GM23338 (cell line): ENCODE data around the gene DDX43. TPM values are rescaled to one million over a fixed set of nuclear protein-coding genes. Genes with fewer than 3 reads are reported as not detected.

Experiments used
- ATAC-seq: fragments of 200-7000 bp; cut with Tn5 transposase; 3 replicates; pipeline ENCODE4 v1.9.1; 2020
- DNase-seq: peaks from one replicate; pipeline ENCODE4 v3.0.0-alpha.2; 2015; ENCODE audit warnings: low spot score
- H2AFZ ChIP-seq: fragments of 200-600 bp; sonication (generic); 2 replicates; pipeline ENCODE4 v1.8.0; 2016; ENCODE audit warnings: antibody characterized with exemption, mild to moderate bottlenecking, moderate library complexity
- H3F3A ChIP-seq: fragments of 200-600 bp; sonication (generic); replicated peaks from 2 replicates; pipeline ENCODE4 v1.8.0; 2017; ENCODE audit warnings: antibody characterized with exemption, mixed run types, low read depth
- H3K27ac ChIP-seq: fragments of 200-600 bp; sonication (generic); 2 replicates; pipeline ENCODE4 v1.6.1; 2016; ENCODE audit warnings: low read depth
- H3K27me3 ChIP-seq: fragments of 200-600 bp; sonication (generic); 2 replicates; pipeline ENCODE4 v1.8.0; 2016; ENCODE audit warnings: mild to moderate bottlenecking, mixed run types, moderate library complexity; ENCODE audit not compliant: insufficient read depth
- H3K36me3 ChIP-seq: fragments of 200-600 bp; sonication (generic); 2 replicates; pipeline ENCODE4 v1.8.0; 2016; ENCODE audit warnings: mild to moderate bottlenecking; ENCODE audit not compliant: insufficient read depth
- H3K4me1 ChIP-seq: fragments of 200-600 bp; sonication (generic); 2 replicates; pipeline ENCODE4 v1.8.0; 2016; ENCODE audit warnings: mild to moderate bottlenecking, moderate library complexity; ENCODE audit not compliant: insufficient read depth
- H3K4me2 ChIP-seq: fragments of 200-600 bp; sonication (generic); 2 replicates; pipeline ENCODE4 v1.7.1; 2017; ENCODE audit warnings: mixed run types
- H3K4me3 ChIP-seq: fragments of 200-600 bp; sonication (generic); 2 replicates; pipeline ENCODE4 v1.6.1; 2016; ENCODE audit warnings: mixed run types
- H3K79me2 ChIP-seq: fragments of 200-600 bp; sonication (generic); replicated peaks from 2 replicates; pipeline ENCODE4 v1.8.0; 2017; ENCODE audit warnings: mild to moderate bottlenecking; ENCODE audit not compliant: insufficient read depth
- H3K9me2 ChIP-seq: fragments of 200-600 bp; sonication (generic); 2 replicates; pipeline ENCODE4 v1.8.0; 2017; ENCODE audit not compliant: insufficient read depth
- H4K20me1 ChIP-seq: fragments of 200-600 bp; sonication (generic); replicated peaks from 2 replicates; pipeline ENCODE4 v1.8.0; 2017; ENCODE audit warnings: mild to moderate bottlenecking; ENCODE audit not compliant: insufficient read depth
- H3K27ac Mint-ChIP-seq: 2 replicates; pipeline ENCODE4 v1.8.0; 2020; ENCODE audit warnings: inconsistent platforms, mild to moderate bottlenecking, moderate library complexity, mixed read lengths
- H3K27me3 Mint-ChIP-seq: 3 replicates; pipeline ENCODE4 v1.8.0; 2022; ENCODE audit warnings: low read depth, mild to moderate bottlenecking, moderate library complexity, mixed read lengths, inconsistent platforms; ENCODE audit not compliant: insufficient read depth, poor library complexity
- H3K36me3 Mint-ChIP-seq: 3 replicates; pipeline ENCODE4 v1.8.0; 2021; ENCODE audit warnings: low read depth, mild to moderate bottlenecking, inconsistent platforms, moderate library complexity, mixed read lengths
- H3K4me1 Mint-ChIP-seq: 3 replicates; pipeline ENCODE4 v1.8.0; 2020; ENCODE audit warnings: mild to moderate bottlenecking, inconsistent platforms, mixed read lengths
- H3K4me3 Mint-ChIP-seq: 3 replicates; pipeline ENCODE4 v1.8.0; 2021; ENCODE audit warnings: moderate library complexity, mild to moderate bottlenecking, inconsistent platforms, mixed read lengths
- H3K9me3 Mint-ChIP-seq: 3 replicates; pipeline ENCODE4 v1.8.0; 2020; ENCODE audit warnings: moderate library complexity, mild to moderate bottlenecking, inconsistent platforms, mixed read lengths
- EZH2 ChIP-seq: fragments of 200-600 bp; sonication (generic); IDR thresholded peaks from one replicate; pipeline ENCODE4 v1.8.0; 2017; ENCODE audit warnings: antibody characterized with exemption, mild to moderate bottlenecking, low read depth; ENCODE audit not compliant: unreplicated experiment
- EZH2phosphoT487 ChIP-seq: fragments of 200-600 bp; sonication (generic); IDR thresholded peaks from one replicate; pipeline ENCODE4 v1.8.1; 2018; ENCODE audit warnings: antibody characterized with exemption; ENCODE audit not compliant: unreplicated experiment
- JUNB ChIP-seq: IDR thresholded peaks from one replicate; pipeline ENCODE4 v1.6.1; 2016; ENCODE audit warnings: antibody characterized with exemption; ENCODE audit not compliant: unreplicated experiment
- NANOG ChIP-seq: IDR thresholded peaks from 2 replicates; pipeline ENCODE4 v1.6.1; 2016; ENCODE audit warnings: antibody characterized with exemption, borderline replicate concordance
- POLR2AphosphoS5 ChIP-seq: IDR thresholded peaks from 2 replicates; pipeline ENCODE4 v1.6.1; 2016; ENCODE audit warnings: antibody characterized with exemption, low read depth
- STAT1 ChIP-seq: IDR thresholded peaks from one replicate; pipeline ENCODE4 v1.6.1; 2016; ENCODE audit warnings: antibody characterized with exemption; ENCODE audit not compliant: unreplicated experiment
- ZNF114 ChIP-seq: fragments of 250-450 bp; sonication (Bioruptor Pico); IDR thresholded peaks from 2 replicates; pipeline ENCODE4 v1.5.0; 2020; ENCODE audit warnings: mild to moderate bottlenecking, moderate library complexity
- ZNF331 ChIP-seq: fragments of 250-450 bp; sonication (Bioruptor Pico); IDR thresholded peaks from 2 replicates; pipeline ENCODE4 v1.5.0; 2020; ENCODE audit warnings: low read depth, mild to moderate bottlenecking, moderate library complexity
- polyA plus RNA-seq: library from polyadenylated mRNA; unstranded; fragments of >200 nt; fragmentation: Nextera tagmentation; extraction: Ambion mirVana; gene quantifications from 2 replicates; pipeline ENCODE4 v1.2.1, GENCODE V29; 2016
- total RNA-seq: library from RNA; depleted of rRNA; stranded (reverse); fragments of >200 nt; shearing (Covaris generic); gene quantifications from 2 replicates; pipeline ENCODE4 v1.2.3, GENCODE V29; 2014
- TF ChIP-seq, protein P1 (sequence below): IDR thresholded peaks from 2 replicates; pipeline ENCODE4 v1.6.1; 2016; ENCODE audit warnings: antibody characterized with exemption
- TF ChIP-seq, protein P2 (sequence below): IDR thresholded peaks from one replicate; pipeline ENCODE4 v1.6.1; 2018; ENCODE audit warnings: antibody characterized with exemption; ENCODE audit not compliant: unreplicated experiment
- TF ChIP-seq, protein P3 (sequence below), 2 experiments: fragments of 200-600 bp in 1 of 2; sonication (generic) in 1 of 2; conservative IDR thresholded peaks; 2 replicates each; pipeline versions ENCODE4 v1.5.1 to v1.6.1; 2016 to 2017; ENCODE audit warnings: antibody characterized with exemption in 2 of 2, low read depth in 2 of 2, mild to moderate bottlenecking in 2 of 2, moderate library complexity in 1 of 2

The DDX43 gene
- total and polyA plus RNA-seq, 2 experiments from 2014 or later = 0.49 to 0.60 TPM

DNA sequence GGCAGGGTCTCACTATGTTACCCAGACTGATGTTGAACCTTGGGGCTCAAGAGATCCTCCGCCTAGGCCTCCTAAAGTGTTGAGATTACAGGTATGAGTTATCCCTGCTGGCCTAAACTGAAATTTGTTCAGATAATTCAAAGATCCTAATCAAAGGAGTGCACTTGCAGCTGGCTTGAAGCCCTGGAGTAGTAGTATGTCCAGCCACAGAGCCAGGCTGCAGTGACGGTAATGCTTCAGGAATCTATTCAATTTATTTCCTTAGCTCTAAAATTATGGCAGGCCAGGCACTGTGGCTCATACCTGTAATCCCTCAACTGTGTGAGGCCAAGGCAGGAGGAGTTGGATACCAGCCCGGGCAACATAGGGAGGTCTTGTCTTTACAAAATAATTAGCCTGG lies 1.4 kb upstream of the DDX43 start (continued):
- TF ChIP-seq, protein P1, sequence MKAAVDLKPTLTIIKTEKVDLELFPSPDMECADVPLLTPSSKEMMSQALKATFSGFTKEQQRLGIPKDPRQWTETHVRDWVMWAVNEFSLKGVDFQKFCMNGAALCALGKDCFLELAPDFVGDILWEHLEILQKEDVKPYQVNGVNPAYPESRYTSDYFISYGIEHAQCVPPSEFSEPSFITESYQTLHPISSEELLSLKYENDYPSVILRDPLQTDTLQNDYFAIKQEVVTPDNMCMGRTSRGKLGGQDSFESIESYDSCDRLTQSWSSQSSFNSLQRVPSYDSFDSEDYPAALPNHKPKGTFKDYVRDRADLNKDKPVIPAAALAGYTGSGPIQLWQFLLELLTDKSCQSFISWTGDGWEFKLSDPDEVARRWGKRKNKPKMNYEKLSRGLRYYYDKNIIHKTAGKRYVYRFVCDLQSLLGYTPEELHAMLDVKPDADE = no peak
- no peak for TF ChIP-seq JUNB
- TF ChIP-seq STAT1 = no peak

DNA sequence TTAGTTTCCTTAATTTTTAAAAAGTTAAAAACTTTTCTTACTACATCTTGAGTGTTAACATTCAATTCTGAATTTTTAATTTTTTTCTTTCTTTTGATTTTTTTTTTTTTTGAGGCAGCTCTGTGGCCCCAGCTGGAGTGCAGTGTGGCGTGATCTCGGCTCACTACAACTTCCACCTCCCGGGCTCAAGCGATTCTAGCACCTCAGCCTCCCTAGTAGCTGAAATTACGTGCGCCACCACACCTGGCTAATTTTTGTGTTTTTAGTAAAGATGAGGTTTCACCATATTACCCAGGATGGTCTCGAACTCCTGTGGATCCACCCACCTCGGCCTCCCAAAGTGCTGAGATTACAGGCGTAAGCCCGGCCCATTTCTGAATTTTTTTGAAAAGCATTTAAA lies 1.2 kb downstream of the DDX43 start:
- Histone ChIP-seq H3K4me1 (peaks cover 3% of the 10 kb centered on the region; the same call in 1 of the 2 replicates), H4K20me1 (no peaks in the 10 kb centered on the region), H2AFZ (no peak overlapping the region; the same call in 1 of the 2 replicates), H3K27me3 (peaks cover 4% of the 10 kb centered on the region; the same call in 1 of the 2 replicates), H3K79me2 (no peaks in the 10 kb centered on the region), H3K4me3 (no peak overlapping the region), H3K9me2 (no peaks in the 10 kb centered on the region), H3K36me3 (no peaks in the 10 kb centered on the region), H3K27ac (no peak overlapping the region), H3K4me2 (no peak overlapping the region), H3F3A (0 out of 2 replicates have a peak, but pooled peaks cover 9% of the 10 kb centered on the region)
- Mint-ChIP-seq H3K27me3 (peaks cover 4% of the 10 kb centered on the region), H3K4me3 (no peak overlapping the region), H3K9me3 (peaks cover 2% of the 10 kb centered on the region; the same call in 1 of the 3 replicates), H3K27ac (no peak overlapping the region), H3K36me3 (peaks cover 4% of the 10 kb centered on the region; the same call in 1 of the 3 replicates), H3K4me1 (peaks cover 5% of the 10 kb centered on the region; the same call in 2 of the 3 replicates)
- ATAC-seq (no peak), DNase-seq (no peak)
- no peak for TF ChIP-seq NANOG
- no peak for TF ChIP-seq EZH2
- TF ChIP-seq, protein P2, sequence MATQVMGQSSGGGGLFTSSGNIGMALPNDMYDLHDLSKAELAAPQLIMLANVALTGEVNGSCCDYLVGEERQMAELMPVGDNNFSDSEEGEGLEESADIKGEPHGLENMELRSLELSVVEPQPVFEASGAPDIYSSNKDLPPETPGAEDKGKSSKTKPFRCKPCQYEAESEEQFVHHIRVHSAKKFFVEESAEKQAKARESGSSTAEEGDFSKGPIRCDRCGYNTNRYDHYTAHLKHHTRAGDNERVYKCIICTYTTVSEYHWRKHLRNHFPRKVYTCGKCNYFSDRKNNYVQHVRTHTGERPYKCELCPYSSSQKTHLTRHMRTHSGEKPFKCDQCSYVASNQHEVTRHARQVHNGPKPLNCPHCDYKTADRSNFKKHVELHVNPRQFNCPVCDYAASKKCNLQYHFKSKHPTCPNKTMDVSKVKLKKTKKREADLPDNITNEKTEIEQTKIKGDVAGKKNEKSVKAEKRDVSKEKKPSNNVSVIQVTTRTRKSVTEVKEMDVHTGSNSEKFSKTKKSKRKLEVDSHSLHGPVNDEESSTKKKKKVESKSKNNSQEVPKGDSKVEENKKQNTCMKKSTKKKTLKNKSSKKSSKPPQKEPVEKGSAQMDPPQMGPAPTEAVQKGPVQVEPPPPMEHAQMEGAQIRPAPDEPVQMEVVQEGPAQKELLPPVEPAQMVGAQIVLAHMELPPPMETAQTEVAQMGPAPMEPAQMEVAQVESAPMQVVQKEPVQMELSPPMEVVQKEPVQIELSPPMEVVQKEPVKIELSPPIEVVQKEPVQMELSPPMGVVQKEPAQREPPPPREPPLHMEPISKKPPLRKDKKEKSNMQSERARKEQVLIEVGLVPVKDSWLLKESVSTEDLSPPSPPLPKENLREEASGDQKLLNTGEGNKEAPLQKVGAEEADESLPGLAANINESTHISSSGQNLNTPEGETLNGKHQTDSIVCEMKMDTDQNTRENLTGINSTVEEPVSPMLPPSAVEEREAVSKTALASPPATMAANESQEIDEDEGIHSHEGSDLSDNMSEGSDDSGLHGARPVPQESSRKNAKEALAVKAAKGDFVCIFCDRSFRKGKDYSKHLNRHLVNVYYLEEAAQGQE = no peak
- TF ChIP-seq ZNF114 (CRISPR knock-in tag) = no peak
- TF ChIP-seq ZNF331 (CRISPR knock-in tag) = no peak
- TF ChIP-seq, protein P3, sequence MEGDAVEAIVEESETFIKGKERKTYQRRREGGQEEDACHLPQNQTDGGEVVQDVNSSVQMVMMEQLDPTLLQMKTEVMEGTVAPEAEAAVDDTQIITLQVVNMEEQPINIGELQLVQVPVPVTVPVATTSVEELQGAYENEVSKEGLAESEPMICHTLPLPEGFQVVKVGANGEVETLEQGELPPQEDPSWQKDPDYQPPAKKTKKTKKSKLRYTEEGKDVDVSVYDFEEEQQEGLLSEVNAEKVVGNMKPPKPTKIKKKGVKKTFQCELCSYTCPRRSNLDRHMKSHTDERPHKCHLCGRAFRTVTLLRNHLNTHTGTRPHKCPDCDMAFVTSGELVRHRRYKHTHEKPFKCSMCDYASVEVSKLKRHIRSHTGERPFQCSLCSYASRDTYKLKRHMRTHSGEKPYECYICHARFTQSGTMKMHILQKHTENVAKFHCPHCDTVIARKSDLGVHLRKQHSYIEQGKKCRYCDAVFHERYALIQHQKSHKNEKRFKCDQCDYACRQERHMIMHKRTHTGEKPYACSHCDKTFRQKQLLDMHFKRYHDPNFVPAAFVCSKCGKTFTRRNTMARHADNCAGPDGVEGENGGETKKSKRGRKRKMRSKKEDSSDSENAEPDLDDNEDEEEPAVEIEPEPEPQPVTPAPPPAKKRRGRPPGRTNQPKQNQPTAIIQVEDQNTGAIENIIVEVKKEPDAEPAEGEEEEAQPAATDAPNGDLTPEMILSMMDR (conservative IDR thresholded peaks at IDR 0.05; ENCODE audit: low read depth in 2 of 2) = no peak
- TF ChIP-seq POLR2AphosphoS5 = no peak
- TF ChIP-seq EZH2phosphoT487 = no peak
- TF ChIP-seq, protein P1 = no peak
- no peak for TF ChIP-seq JUNB
